ENCODE results near the gene FOXM1.
A peak's percentile ranks its signal among the peaks of the same experiment; 100 is the strongest.

Gene FOXM1

DNA sequence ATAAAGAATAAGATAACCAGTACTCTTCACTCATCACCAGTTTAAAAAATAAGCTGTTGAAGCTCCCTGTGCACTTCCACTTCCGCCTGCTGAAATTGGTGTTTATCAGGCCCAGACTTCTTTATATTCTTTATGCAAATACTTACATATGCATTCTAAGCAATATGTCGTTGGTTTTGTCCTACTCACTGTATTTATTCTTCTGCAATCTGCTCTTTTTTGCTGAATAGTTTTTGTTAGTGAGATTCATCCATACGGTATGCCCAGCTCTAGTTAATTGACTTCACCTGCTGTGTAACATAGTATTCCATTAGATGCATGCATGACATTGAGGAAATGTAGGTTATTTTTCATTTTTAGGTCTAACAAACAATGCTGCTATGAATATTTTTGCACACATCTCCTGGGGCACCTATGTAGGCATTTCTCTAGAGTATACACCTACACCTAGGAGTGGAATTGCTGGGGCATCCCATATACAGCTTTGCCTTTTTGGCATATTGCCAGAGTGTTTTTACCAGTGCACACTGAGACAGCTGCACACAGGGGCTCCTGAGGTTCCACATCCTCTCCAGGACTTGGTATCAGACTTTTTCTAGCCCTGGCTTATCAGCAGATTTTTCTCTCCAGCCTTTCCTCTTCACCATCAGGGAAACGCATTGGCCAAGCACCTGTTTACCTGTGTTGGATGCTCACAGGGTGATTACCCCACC lies 41.1 kb downstream of the FOXM1 start:
- DNase-seq, result no peak

DNA sequence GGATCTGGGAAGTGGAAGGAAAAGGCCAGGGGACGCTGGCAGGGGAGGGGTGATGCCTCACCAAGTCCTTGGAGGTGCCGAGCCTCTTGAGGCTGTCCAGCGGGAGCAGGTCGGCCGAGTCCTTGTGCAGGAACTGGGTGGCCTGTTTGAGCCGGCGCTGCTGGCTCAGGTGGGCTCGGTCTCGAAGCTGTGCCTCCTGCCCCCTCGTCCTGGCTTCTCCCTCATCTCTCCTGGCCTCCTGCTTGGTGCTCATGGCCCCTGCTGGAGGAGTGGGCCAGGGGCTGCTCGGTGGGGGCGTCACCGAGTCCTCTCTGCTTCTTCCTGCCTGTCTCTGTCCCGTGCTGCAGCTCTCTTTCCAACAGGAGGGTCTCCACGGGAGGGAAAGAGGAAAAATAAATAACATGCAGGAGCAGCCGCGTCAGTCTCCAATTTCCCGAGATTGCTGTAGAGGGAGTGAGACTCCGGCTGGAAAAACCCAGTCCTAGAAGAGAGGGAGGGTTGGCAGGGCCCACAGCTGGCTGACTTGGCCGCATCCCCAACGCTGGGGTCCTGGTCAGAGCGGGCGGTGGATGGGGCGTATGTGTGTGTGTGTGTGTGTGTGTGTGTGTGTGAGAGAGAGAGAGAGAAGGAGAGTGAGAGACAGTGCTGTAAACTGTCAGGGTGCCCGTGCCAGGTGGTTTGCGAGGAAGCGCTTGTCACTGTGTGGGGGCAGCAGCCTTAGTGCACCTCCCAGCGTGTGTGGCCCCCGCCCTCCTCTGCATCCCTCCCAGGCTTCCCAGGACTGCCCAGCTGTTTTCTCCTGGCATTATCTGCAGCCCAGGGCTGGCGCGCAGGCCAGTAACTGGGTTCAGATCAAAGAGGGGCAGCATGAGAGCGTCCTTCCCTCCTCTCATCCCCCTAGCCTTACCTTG lies 42.1 kb downstream of the FOXM1 start, which contains the start of gene NRIP2:
NRIP2 (minus strand) TSS at position 455 of the 911 bp plus-strand sequence; CDS start at position 403, 52 bp downstream.
- no peak for DNase-seq

DNA sequence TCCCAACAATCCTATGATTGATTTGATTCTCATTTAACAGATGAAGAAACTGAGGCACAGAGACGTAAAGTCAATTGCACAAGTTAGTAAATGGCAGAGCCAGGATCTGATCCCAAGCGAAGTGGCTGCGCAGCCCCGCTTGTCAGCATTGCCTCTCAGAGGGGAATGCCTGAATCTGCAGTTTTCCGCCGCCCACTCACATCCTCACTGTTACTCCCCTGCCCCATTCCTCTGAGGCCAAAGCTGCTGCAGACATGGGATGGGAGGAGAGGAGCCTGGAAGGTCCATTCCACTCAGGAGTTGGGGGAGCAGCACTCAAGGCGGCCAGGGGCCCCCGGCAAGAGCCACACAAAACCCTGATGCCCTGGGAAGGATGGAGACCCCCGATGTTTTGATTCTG lies 43.2 kb downstream of the FOXM1 start:
- no peak for DNase-seq

DNA sequence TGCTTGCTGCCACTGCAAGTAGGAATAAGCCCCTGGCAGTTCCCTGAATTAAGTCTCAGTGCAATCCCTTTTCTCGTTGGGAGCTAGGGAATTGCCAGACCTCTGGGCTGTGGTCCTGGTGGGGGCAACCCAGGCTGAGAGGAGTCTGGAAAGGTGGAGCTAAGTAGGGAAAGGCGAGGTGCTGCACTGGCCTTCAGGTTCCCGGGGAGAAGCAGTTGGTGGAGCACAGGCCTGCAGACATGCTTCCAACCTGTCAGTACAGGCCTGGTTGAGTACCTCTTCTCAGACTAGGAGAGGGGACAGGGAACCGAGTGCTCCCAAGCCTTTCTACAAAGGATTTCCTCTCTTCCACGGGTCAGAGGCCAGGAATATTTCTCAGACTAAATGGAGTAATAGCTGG lies 43.6 kb downstream of the FOXM1 start:
- no peak for DNase-seq

GRCh38 chr12:2832550-2833127 lies 44.3 kb downstream of the FOXM1 start:
- DNase-seq, result no peak

- DNase-seq, result no peak
Observed at GRCh38 chr12:2829275-2829674, 47.7 kb downstream of the FOXM1 start.

DNA sequence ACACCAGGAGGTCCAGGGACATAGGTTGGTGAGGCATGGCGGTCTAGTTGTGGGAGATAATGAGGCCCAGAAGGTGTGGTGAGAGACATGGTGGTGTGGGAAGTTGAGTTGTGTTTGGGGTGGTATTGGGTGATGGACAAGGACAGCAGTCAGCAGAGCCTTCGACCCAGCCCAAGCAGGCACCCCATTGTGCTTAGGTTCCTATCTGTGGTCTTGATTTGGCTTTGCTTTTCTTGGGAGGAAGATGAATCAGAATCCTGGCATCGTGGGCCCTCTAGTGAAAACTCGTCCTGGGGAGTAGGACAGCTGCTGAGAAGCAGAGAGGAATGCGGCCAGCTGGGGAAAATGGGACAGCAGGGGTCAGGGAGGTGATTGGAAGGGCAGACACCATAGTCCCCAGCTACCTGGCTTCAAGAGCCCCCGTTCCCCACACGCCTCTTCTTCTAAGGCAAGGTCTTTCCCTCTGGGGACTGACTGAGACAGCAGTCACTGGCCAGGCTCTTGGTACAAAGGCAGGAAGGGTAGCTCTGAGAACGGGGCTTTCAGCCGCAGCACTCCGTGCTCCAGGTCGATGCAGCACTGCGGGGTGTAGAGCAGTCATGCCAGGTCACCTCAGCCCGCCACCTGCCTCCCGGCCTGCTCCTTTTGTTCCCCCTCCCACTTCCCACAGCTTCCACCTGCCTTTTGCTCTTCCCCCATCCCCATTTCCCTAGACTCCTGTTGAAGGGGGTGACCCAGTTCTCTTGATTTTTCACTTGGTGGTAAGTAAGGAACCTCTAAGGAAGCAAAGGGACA lies 50.1 kb downstream of the FOXM1 start:
- no peak for DNase-seq

DNA sequence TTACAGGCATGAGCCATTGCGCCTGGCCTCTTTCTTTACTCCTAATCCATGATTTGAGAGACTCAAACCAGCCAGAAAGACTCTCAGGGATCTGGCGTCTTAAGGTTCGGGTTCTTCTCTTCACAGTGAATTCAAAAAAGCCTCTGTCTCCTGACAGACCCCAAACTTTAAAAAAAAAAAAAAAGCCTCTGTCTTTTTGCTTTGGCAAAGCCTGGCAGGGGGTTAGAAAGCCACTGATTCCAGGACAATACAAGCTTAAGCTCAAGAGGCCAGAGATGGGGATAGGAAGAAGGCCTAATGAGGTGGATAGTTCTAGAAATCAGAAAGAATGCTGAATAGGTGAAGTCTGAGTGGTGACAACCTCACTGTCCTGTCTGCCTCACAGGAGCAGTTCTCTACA lies 50.9 kb downstream of the FOXM1 start:
- DNase-seq, result no peak

- no peak for DNase-seq
Observed at GRCh38 chr12:2825132-2825531, 51.8 kb downstream of the FOXM1 start.

DNA sequence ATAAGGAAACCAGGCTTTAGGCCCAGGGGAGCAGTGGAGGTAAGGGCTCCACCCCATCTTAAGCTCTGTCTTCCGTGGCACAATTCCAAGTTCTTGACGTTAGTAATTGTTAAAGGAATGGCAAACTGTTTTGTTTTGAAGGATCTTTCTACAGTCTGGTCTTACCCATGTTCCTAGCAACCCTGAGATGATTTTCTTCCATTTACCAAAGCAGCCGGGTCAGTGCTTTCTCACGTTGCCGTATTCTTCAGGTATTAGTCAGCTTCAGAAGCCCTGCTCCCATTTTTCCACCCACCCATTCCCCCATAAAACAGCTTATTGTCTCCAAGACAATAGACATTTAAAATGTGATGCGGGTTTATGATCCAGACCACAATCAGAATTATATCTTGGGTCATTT lies 52.4 kb downstream of the FOXM1 start:
- no peak for DNase-seq

DNA sequence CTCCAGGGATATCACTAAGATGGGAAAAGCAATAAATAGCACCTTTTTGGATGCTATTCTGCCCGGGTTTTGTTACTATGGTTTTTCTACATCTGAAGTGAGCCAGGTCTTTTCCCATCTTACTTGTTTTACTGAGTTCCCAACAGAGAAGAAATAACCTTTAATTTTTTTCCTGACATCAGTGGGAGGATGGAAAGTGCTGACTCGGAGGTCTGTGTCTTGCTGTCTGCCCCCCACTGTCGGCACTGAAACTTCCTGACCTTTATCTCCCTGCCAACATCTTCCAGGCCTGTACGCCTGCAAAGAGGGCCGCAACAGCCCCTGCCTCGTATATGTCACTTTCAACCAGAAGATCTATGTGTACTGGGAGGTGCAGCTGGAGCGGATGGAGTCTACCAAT lies 53.5 kb downstream of the FOXM1 start:
- DNase-seq, result no peak

GRCh38 chr12:2820432-2820831 lies 56.5 kb downstream of the FOXM1 start:
- DNase-seq, result no peak

- DNase-seq, result no peak
Observed at GRCh38 chr12:2819810-2820209, 57.2 kb downstream of the FOXM1 start.

- DNase-seq, result peak; percentile 15
Observed at GRCh38 chr12:2813214-2814185, 63.5 kb downstream of the FOXM1 start.

GRCh38 chr12:2812290-2813213 lies 64.4 kb downstream of the FOXM1 start, which contains the start of gene ITFG2:
ITFG2 (plus strand) TSS chr12:2812668; CDS start chr12:2812761, 93 bp downstream.
- peak; percentile 97 for DNase-seq

GRCh38 chr12:2811801-2812200 lies 65.2 kb downstream of the FOXM1 start:
- no peak for DNase-seq

Measured in NCI-H510A (cell line).